Frontal cortex (tissue), 4 donors: ENCODE results near the gene CHN1. TPM values are rescaled to one million over a fixed set of nuclear protein-coding genes. Genes with fewer than 3 reads are reported as not detected.
A peak's percentile ranks its signal among the peaks of the same experiment; 100 is the strongest.

Experiments
- DNase-seq, 2 donors: peaks; one replicate each; pipeline ENCODE4 v3.0.0; 2012; ENCODE audit warnings: low spot score in 2 of 2
- FAIRE-seq: peaks from 2 replicates; lab custom pipeline; 2012; peaks lifted over from hg19 to GRCh38; lab: Jason Lieb, UNC
- total RNA-seq: library from RNA; depleted of rRNA; stranded (reverse); fragments of >200 nt; gene quantifications from one replicate; pipeline ENCODE4 v1.2.3, GENCODE V29; 2014
- donor health status: control.
- donor health status: control.
- donor health status: control.

CHN1 gene
- 57.1 TPM for total RNA-seq

- FAIRE-seq (no peak), DNase-seq (peak; percentile 84 to 87)
Observed at GRCh38 chr2:175004980-175005732, at the start of gene CHN1. CHN1 (minus strand) TSS chr2:175005381; CDS start chr2:175004912, 469 bp downstream.

- FAIRE-seq (no peak), DNase-seq (no peak)
Observed at GRCh38 chr2:175054340-175054739, 49.2 kb upstream of the CHN1 start.

- no peak for DNase-seq
- FAIRE-seq = no peak
Observed at GRCh38 chr2:175049661-175050060, 44.5 kb upstream of the CHN1 start.

GRCh38 chr2:175048275-175048674, 43.1 kb upstream of the CHN1 start:
- DNase-seq = no peak
- FAIRE-seq = no peak

- no peak for DNase-seq
- no peak for FAIRE-seq
Observed at GRCh38 chr2:175039490-175039889, 34.3 kb upstream of the CHN1 start.

GRCh38 chr2:175039031-175039430, 33.9 kb upstream of the CHN1 start:
- DNase-seq (no peak), FAIRE-seq (no peak)

GRCh38 chr2:175037941-175038340, 32.8 kb upstream of the CHN1 start:
- FAIRE-seq (no peak), DNase-seq (no peak)

GRCh38 chr2:175036582-175037018, 31.4 kb upstream of the CHN1 start:
- DNase-seq (peak in 1 of 2 donors; percentile 11), FAIRE-seq (no peak)

GRCh38 chr2:175035806-175036205, 30.6 kb upstream of the CHN1 start:
- DNase-seq = no peak
- FAIRE-seq = no peak

GRCh38 chr2:175034716-175035115, 29.5 kb upstream of the CHN1 start:
- no peak for FAIRE-seq
- no peak for DNase-seq

- DNase-seq (no peak), FAIRE-seq (no peak)
Observed at GRCh38 chr2:175030380-175031271, 25.4 kb upstream of the CHN1 start.

- no peak for DNase-seq
- no peak for FAIRE-seq
Observed at GRCh38 chr2:175027755-175028154, 22.6 kb upstream of the CHN1 start.

- DNase-seq = no peak
- FAIRE-seq = no peak
Observed at GRCh38 chr2:175026385-175026784, 21.2 kb upstream of the CHN1 start.

GRCh38 chr2:175025946-175026345, 20.8 kb upstream of the CHN1 start:
- DNase-seq (no peak), FAIRE-seq (no peak)

GRCh38 chr2:175025233-175025632, 20.1 kb upstream of the CHN1 start:
- FAIRE-seq (no peak), DNase-seq (no peak)

- FAIRE-seq = no peak
- DNase-seq = no peak
Observed at GRCh38 chr2:175022923-175023322, 17.7 kb upstream of the CHN1 start.

- no peak for FAIRE-seq
- DNase-seq = no peak
Observed at GRCh38 chr2:175019566-175020327, 14.6 kb upstream of the CHN1 start.

GRCh38 chr2:175017618-175018414, 12.6 kb upstream of the CHN1 start:
- no peak for FAIRE-seq

GRCh38 chr2:175015340-175015739, 10.2 kb upstream of the CHN1 start:
- no peak for FAIRE-seq

More at GRCh38 chr2:175017618-175018414, 12.6 kb upstream of the CHN1 start:
- DNase-seq = no peak

More at GRCh38 chr2:175015340-175015739, 10.2 kb upstream of the CHN1 start:
- no peak for DNase-seq
